Ectodermal cell (in vitro differentiated cells): ENCODE measurements around the gene ACACA.

ENCODE experiments used
- H3K27ac ChIP-seq: 2 replicates; pipeline ENCODE4 v1.7.0; 2013; ENCODE audit warnings: mild to moderate bottlenecking, low read depth, low read length; ENCODE audit not compliant: insufficient read depth, poor library complexity, severe bottlenecking
- H3K27me3 ChIP-seq: 2 replicates; pipeline ENCODE4 v1.7.0; 2013; ENCODE audit warnings: mild to moderate bottlenecking, low read length; ENCODE audit not compliant: insufficient read depth, control insufficient read depth, poor library complexity, severe bottlenecking
- H3K36me3 ChIP-seq: one replicate; pipeline ENCODE4 v1.7.0; 2013; ENCODE audit warnings: low read length; ENCODE audit not compliant: control insufficient read depth, insufficient read depth
- H3K4me1 ChIP-seq: one replicate; pipeline ENCODE4 v1.7.0; 2013; ENCODE audit warnings: low read length; ENCODE audit not compliant: control insufficient read depth, insufficient read depth
- H3K4me3 ChIP-seq: 2 replicates; pipeline ENCODE4 v1.7.0; 2013; ENCODE audit warnings: low read depth, low read length, control low read depth; ENCODE audit not compliant: insufficient read depth
- H3K9me3 ChIP-seq: 2 replicates; pipeline ENCODE4 v1.7.0; 2013; ENCODE audit warnings: mild to moderate bottlenecking, low read length, moderate library complexity; ENCODE audit not compliant: control insufficient read depth
- WGBS, 2 experiments: methylation state at CpG; one replicate each; pipeline ENCODE4 v1.1.7; 2013; ENCODE audit warnings: missing lambda C conversion rate in 2 of 2; 5-methylcytosine and 5-hydroxymethylcytosine counted together

ACACA gene

GRCh38 chr17:37295888-37296287 lies 110.7 kb downstream of the ACACA start:
- 84 to 96% methylated on average over 1 to 2 of the region's 2 CpGs for WGBS, 2 experiments
- Histone ChIP-seq H3K9me3 (no peaks in the 10 kb centered on the region), H3K4me3 (no peak overlapping the region), H3K4me1 (peaks cover 26% of the 10 kb centered on the region), H3K36me3 (no peaks in the 10 kb centered on the region), H3K27ac (no peak overlapping the region), H3K27me3 (no peaks in the 10 kb centered on the region)

GRCh38 chr17:37294888-37295287 lies 111.7 kb downstream of the ACACA start:
- H3K27me3 ChIP-seq: no peaks in the 10 kb centered on the region
- no peaks in the 10 kb centered on the region for H3K9me3 ChIP-seq
- WGBS, 2 experiments: 21% methylated on average over 4 of the region's 4 CpGs
- no peak overlapping the region for H3K4me3 ChIP-seq
- no peaks in the 10 kb centered on the region for H3K36me3 ChIP-seq
- peaks cover 21% of the 10 kb centered on the region for H3K4me1 ChIP-seq
- peak overlapping the region; percentile 69 for H3K27ac ChIP-seq

GRCh38 chr17:37293770-37294169 lies 112.9 kb downstream of the ACACA start:
- peaks cover 10% of the 10 kb centered on the region for H3K4me1 ChIP-seq
- 91 to 96% methylated on average over 4 to 5 of the region's 5 CpGs for WGBS, 2 experiments

GRCh38 chr17:37292429-37293139 lies 114.1 kb downstream of the ACACA start:
- Histone ChIP-seq H3K4me3 (no peak overlapping the region), H3K4me1 (peaks cover 8% of the 10 kb centered on the region), H3K27me3 (no peaks in the 10 kb centered on the region), H3K9me3 (no peaks in the 10 kb centered on the region), H3K36me3 (no peaks in the 10 kb centered on the region), H3K27ac (no peak overlapping the region)
- 93 to 94% methylated on average over 9 of the region's 9 CpGs for WGBS, 2 experiments

More at GRCh38 chr17:37293770-37294169, 112.9 kb downstream of the ACACA start:
- Histone ChIP-seq H3K4me3 (no peak overlapping the region), H3K27me3 (no peaks in the 10 kb centered on the region), H3K27ac (no peak overlapping the region), H3K9me3 (no peaks in the 10 kb centered on the region), H3K36me3 (no peaks in the 10 kb centered on the region)

GRCh38 chr17:37291351-37291750 lies 115.3 kb downstream of the ACACA start:
- Histone ChIP-seq H3K36me3 (no peaks in the 10 kb centered on the region), H3K9me3 (no peaks in the 10 kb centered on the region), H3K27me3 (no peaks in the 10 kb centered on the region), H3K27ac (no peak overlapping the region), H3K4me1 (peaks cover 8% of the 10 kb centered on the region), H3K4me3 (no peak overlapping the region)
- WGBS, 2 experiments: 96% methylated on average over 4 of the region's 4 CpGs

- H3K27me3 ChIP-seq: no peaks in the 10 kb centered on the region
- H3K9me3 ChIP-seq: no peaks in the 10 kb centered on the region
- no peak overlapping the region for H3K4me3 ChIP-seq
- no peaks in the 10 kb centered on the region for H3K4me1 ChIP-seq
- H3K27ac ChIP-seq: no peak overlapping the region
- 93 to 97% methylated on average over 1 of the region's 1 CpG for WGBS, 2 experiments
- peaks cover 11% of the 10 kb centered on the region for H3K36me3 ChIP-seq
Measured at GRCh38 chr17:37286430-37286829, 120.2 kb downstream of the ACACA start.

- Histone ChIP-seq H3K4me1 (no peaks in the 10 kb centered on the region), H3K4me3 (no peak overlapping the region), H3K36me3 (peaks cover 11% of the 10 kb centered on the region), H3K27ac (no peak overlapping the region), H3K9me3 (no peaks in the 10 kb centered on the region), H3K27me3 (no peaks in the 10 kb centered on the region)
- WGBS, 2 experiments: 90 to 95% methylated on average over 2 of the region's 2 CpGs
Measured at GRCh38 chr17:37284191-37284590, 122.4 kb downstream of the ACACA start.

GRCh38 chr17:37283414-37283961 lies 123.1 kb downstream of the ACACA start:
- H3K27ac ChIP-seq: no peak overlapping the region
- H3K4me3 ChIP-seq: no peak overlapping the region
- H3K27me3 ChIP-seq: no peaks in the 10 kb centered on the region
- H3K36me3 ChIP-seq: peaks cover 11% of the 10 kb centered on the region
- H3K9me3 ChIP-seq: no peaks in the 10 kb centered on the region
- H3K4me1 ChIP-seq: no peaks in the 10 kb centered on the region

GRCh38 chr17:37280841-37281240 lies 125.8 kb downstream of the ACACA start:
- Histone ChIP-seq H3K4me3 (no peak overlapping the region), H3K36me3 (peaks cover 15% of the 10 kb centered on the region), H3K27me3 (no peaks in the 10 kb centered on the region), H3K27ac (no peak overlapping the region), H3K4me1 (no peaks in the 10 kb centered on the region), H3K9me3 (no peaks in the 10 kb centered on the region)
- 92 to 94% methylated on average over 6 of the region's 6 CpGs for WGBS, 2 experiments

GRCh38 chr17:37278247-37278894 lies 128.3 kb downstream of the ACACA start:
- Histone ChIP-seq H3K36me3 (peaks cover 11% of the 10 kb centered on the region), H3K27ac (no peak overlapping the region), H3K9me3 (no peaks in the 10 kb centered on the region), H3K27me3 (no peaks in the 10 kb centered on the region), H3K4me3 (no peak overlapping the region), H3K4me1 (no peaks in the 10 kb centered on the region)
- WGBS, 2 experiments: 99 to 100% methylated on average over 1 to 2 of the region's 2 CpGs
